ENCODE results near the gene EFR3B. TPM values are rescaled to one million over a fixed set of nuclear protein-coding genes. Genes with fewer than 3 reads are reported as not detected.
"Not testable (repeated sequence)": the region's sequence is repeated elsewhere in the genome, so short reads cannot be mapped to it uniquely, and the experiment has no call there.

EFR3B gene
- total RNA-seq, 6 experiments from 2014 or later: 0.17 to 0.54 (median 0.33) TPM

GRCh38 chr2:25119263-25119662, 77.4 kb downstream of the EFR3B start:
- peaks cover 9% of the 10 kb centered on the region for H3K4me1 Mint-ChIP-seq (ENCODE audit: low read depth)
- H3K27me3 Mint-ChIP-seq (ENCODE audit: insufficient read depth): peaks cover 21% of the 10 kb centered on the region
- DNase-seq: no peak

GRCh38 chr2:25122367-25122766, 80.5 kb downstream of the EFR3B start:
- no peak for DNase-seq
- Mint-ChIP-seq H3K27me3 (ENCODE audit: insufficient read depth) (peaks cover 10% of the 10 kb centered on the region), H3K36me3 (ENCODE audit: low read depth) (no peaks in the 10 kb centered on the region), H3K4me1 (ENCODE audit: low read depth) (no peaks in the 10 kb centered on the region; the same call in 1 of the 2 replicates), H3K4me3 (no peak overlapping the region), H3K27ac (no peak overlapping the region), H3K9me3 (no peaks in the 10 kb centered on the region)
- no peak for TF ChIP-seq CTCF (IDR thresholded peaks at IDR 0.05)

More at GRCh38 chr2:25119263-25119662, 77.4 kb downstream of the EFR3B start:
- no peaks in the 10 kb centered on the region for H3K9me3 Mint-ChIP-seq
- TF ChIP-seq CTCF (IDR thresholded peaks at IDR 0.05): no peak
- H3K4me3 Mint-ChIP-seq: no peak overlapping the region
- H3K36me3 Mint-ChIP-seq (ENCODE audit: low read depth): no peaks in the 10 kb centered on the region
- no peak overlapping the region for H3K27ac Mint-ChIP-seq

GRCh38 chr2:25123682-25124081, 81.8 kb downstream of the EFR3B start:
- H3K4me1 Mint-ChIP-seq (ENCODE audit: low read depth): peaks cover 6% of the 10 kb centered on the region; the same call in 1 of the 2 replicates

GRCh38 chr2:25125189-25125588, 83.3 kb downstream of the EFR3B start:
- H3K27me3 Mint-ChIP-seq (ENCODE audit: insufficient read depth): peaks cover 12% of the 10 kb centered on the region
- no peaks in the 10 kb centered on the region for H3K36me3 Mint-ChIP-seq (ENCODE audit: low read depth)
- H3K4me1 Mint-ChIP-seq (ENCODE audit: low read depth): peaks cover 10% of the 10 kb centered on the region
- no peaks in the 10 kb centered on the region for H3K9me3 Mint-ChIP-seq
- no peak for DNase-seq
- TF ChIP-seq CTCF (IDR thresholded peaks at IDR 0.05): no peak
- H3K4me3 Mint-ChIP-seq: no peak overlapping the region
- no peak overlapping the region for H3K27ac Mint-ChIP-seq

More at GRCh38 chr2:25123682-25124081, 81.8 kb downstream of the EFR3B start:
- no peak for DNase-seq
- Mint-ChIP-seq H3K27ac (no peak overlapping the region), H3K4me3 (no peak overlapping the region), H3K36me3 (ENCODE audit: low read depth) (no peaks in the 10 kb centered on the region), H3K27me3 (ENCODE audit: insufficient read depth) (peaks cover 11% of the 10 kb centered on the region; the same call in 1 of the 2 replicates), H3K9me3 (no peaks in the 10 kb centered on the region)
- TF ChIP-seq CTCF (IDR thresholded peaks at IDR 0.05): no peak

- H3K4me3 Mint-ChIP-seq: no peak overlapping the region
- H3K4me1 Mint-ChIP-seq (ENCODE audit: low read depth): peaks cover 10% of the 10 kb centered on the region
- H3K27me3 Mint-ChIP-seq (ENCODE audit: insufficient read depth): peaks cover 15% of the 10 kb centered on the region
- H3K36me3 Mint-ChIP-seq (ENCODE audit: low read depth): no peaks in the 10 kb centered on the region
- H3K27ac Mint-ChIP-seq: no peak overlapping the region
- H3K9me3 Mint-ChIP-seq: no peaks in the 10 kb centered on the region
- TF ChIP-seq CTCF (IDR thresholded peaks at IDR 0.05): no peak
- DNase-seq: no peak
These were observed 84.1 kb downstream of the EFR3B start for GRCh38 chr2:25125976-25126375.

GRCh38 chr2:25127071-25127470, 85.2 kb downstream of the EFR3B start:
- H3K36me3 Mint-ChIP-seq (ENCODE audit: low read depth); H3K9me3 Mint-ChIP-seq; H3K4me3 Mint-ChIP-seq; DNase-seq; H3K27ac Mint-ChIP-seq: not testable (repeated sequence)
- H3K27me3 Mint-ChIP-seq (ENCODE audit: insufficient read depth): peaks cover 14% of the 10 kb centered on the region
- H3K4me1 Mint-ChIP-seq (ENCODE audit: low read depth): peaks cover 10% of the 10 kb centered on the region

Data from HFFc6 (cell line).